ENCODE results near the gene CHRNA5.

The CHRNA5 gene

DNA sequence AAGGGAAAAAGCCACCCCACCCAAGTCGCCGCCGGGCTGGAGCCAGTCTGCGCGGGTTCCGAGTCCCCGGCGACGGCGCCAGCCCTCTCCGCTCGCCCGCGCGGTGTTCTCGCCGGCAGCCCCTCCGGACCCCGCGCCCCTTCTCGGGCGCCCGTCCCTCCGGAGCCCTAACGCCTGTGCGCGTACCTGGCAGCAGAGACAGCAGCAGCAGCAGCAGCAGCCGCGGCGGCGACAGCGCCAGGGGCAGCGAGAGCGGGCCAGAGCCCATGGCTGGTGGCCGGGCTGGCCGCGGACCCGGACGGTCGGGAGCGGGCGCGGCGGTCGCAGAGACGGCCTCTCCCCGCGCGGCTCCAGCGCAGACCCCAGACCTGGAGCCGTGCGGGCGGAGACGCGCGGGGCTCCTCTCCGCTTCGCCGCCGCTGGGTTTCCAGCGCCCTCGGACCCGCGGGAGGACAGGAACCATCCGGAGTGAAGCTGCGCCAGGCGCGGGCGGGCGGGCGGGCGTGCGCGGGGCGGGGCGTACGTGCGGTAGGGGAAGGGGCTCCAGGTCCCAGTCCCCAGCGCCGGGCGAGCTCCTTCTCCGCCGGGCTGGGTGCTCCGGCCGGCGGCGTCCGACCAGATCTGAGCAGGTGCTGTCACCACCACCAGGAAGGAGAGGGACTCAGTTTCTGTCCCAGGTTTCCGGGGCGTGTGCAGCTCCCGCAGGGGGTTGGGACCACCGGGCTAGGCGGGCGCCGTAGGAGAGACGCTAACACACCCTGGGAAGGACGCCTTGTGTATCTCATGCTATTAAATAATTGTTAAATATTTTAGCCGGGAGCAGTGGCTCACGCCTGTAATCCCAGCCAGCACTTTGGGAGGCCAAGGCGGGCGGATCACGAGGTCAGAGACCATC, 55.5 kb downstream of the CHRNA5 start, which contains the start of gene CHRNA3:
TSS of gene CHRNA3 (minus strand) at position 470 of the 895 bp plus-strand sequence. CDS start at position 268, 202 bp downstream.
- no peak for DNase-seq

DNA sequence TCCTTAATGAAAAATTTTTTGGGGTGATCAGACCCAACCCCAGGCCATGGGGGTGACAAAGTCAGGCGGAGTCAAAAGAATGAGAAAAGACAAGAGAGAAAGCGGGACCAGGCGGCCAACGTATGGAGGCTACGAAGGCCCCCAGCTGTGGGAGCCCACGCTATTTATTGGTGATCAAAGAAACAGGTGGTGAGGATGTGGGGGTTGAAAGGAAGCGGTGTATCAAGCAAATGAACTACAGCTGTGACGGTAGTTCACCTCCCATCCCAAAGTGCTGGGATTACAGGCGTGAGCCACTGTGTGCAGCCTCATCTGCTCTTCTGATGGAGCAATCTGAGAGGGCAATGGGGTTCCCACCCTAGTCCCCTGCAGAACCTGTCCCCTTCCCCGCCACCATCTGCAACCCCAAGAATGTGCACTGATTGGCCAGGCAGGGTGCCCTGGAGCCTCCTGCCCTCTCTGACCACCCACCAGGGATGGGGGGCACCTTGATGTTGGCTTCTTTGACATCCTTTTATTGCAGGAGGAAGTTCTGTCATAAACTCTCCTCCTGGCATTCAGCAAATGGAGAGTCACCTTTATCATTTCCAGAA, 56.6 kb downstream of the CHRNA5 start:
- DNase-seq = no peak

- DNase-seq = no peak
Measured at GRCh38 chr15:78623786-78624497, 58.6 kb downstream of the CHRNA5 start.

GRCh38 chr15:78624651-78625590, 59.6 kb downstream of the CHRNA5 start:
- DNase-seq = no peak

- DNase-seq = no peak
Measured at GRCh38 chr15:78625606-78626280, 60.4 kb downstream of the CHRNA5 start.

GRCh38 chr15:78626381-78626995, 61.2 kb downstream of the CHRNA5 start:
- DNase-seq = no peak

- no peak for DNase-seq
Measured at GRCh38 chr15:78627348-78627747, 62.0 kb downstream of the CHRNA5 start.

- no peak for DNase-seq
Measured at GRCh38 chr15:78628227-78628626, 62.9 kb downstream of the CHRNA5 start.

DNA sequence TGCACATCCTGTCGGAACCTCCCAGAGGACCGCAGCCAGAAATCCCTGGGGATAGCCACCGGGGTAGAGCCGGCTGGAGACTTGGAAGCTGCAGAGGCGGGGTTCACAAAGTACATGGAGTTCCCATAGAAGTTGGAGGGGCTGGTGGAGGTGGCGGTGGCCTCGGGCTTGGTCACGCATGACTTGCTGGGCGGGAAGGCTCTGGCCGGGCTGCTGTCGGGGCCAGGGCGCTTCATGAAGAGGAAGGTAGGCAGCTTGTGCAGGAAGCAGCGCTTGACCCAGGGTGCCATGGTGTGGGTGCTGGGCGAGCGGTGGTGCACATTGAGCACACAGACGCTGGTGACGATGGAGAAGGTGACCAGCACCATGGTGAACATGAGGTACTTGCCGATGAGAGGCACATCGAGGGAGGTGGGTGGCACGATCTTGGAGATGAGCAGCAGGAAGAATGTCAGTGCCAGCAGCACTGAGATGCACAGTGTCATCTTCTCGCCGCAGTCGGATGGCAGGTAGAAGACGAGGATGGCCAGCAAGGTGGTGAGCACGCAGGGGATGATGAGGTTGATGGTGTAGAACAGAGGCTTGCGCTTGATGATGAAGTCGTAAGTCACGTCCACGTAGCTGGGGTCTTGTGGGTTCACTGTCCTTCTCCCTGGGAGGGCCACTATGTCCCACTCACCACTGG, 63.9 kb downstream of the CHRNA5 start:
- DNase-seq = no peak

DNA sequence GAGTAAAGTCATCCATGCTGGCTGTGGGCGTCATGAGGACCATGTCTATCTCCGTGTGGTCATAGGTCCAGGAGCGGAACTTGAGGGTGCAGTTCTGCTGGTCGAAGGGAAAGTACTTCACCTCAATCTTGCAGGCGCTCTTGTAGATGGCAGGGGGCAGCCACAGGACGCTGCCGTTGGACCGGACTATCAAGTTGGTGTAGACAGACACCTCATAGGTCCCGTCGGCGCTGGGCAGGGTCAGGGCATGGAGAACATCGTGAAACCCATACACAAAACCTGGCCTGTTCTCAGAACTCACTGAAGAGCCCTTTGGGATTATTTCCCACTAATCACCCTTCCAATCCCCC, 64.4 kb downstream of the CHRNA5 start:
- no peak for DNase-seq

DNA sequence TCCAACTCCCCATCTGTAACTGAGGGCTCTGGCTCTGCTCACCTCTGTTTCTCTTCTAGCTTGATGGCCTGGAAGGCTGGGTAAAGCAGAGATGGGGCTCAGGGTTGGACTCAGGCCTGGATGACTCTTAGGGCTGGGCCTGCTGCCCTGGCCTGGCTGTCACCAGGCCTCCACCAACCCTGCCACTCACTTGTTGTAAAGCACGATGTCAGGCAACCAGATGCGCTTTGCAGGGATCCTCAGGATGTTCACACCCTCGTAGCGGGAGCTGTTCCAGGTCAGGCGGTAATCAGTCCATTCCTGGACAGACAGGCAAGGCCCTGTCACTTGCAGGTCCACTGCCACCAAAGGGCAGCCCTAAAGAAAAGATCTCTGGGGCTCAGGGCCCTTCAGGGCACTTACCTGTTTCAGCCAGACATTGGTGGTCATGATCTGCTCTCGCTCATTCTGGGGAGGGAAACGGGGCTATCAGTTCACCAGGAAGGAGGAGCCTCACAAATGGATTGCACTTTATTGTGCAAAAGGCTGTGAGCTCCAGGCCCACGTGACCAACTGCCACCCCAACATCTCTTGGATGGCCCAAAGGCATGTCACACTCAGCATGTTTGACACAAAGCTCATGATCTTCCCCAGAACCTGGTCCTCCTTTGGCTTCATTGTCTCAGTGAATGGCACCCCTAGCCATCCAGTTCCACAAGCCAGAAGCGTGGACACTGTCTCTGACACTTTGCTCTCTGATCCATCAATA, 65.7 kb downstream of the CHRNA5 start:
- no peak for DNase-seq

DNA sequence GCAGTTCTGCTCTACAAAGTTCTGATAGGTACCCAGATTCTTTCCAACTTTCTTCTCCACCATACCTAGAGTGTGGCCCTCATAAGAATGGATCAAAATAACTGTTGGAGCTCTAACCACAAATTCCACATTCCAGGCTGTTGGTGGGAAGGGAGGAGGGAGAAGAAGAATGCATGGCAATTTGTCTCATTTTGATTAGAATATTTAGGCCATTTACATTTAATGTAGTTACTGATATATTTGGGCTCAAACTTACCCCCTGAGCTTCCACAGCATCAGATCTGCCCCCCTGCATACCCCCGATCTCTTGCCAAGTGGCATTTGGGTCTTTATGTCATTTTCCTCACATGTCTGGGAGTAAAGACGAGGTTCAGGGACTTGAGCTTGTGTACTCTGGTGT, 68.0 kb downstream of the CHRNA5 start:
- no peak for DNase-seq

DNA sequence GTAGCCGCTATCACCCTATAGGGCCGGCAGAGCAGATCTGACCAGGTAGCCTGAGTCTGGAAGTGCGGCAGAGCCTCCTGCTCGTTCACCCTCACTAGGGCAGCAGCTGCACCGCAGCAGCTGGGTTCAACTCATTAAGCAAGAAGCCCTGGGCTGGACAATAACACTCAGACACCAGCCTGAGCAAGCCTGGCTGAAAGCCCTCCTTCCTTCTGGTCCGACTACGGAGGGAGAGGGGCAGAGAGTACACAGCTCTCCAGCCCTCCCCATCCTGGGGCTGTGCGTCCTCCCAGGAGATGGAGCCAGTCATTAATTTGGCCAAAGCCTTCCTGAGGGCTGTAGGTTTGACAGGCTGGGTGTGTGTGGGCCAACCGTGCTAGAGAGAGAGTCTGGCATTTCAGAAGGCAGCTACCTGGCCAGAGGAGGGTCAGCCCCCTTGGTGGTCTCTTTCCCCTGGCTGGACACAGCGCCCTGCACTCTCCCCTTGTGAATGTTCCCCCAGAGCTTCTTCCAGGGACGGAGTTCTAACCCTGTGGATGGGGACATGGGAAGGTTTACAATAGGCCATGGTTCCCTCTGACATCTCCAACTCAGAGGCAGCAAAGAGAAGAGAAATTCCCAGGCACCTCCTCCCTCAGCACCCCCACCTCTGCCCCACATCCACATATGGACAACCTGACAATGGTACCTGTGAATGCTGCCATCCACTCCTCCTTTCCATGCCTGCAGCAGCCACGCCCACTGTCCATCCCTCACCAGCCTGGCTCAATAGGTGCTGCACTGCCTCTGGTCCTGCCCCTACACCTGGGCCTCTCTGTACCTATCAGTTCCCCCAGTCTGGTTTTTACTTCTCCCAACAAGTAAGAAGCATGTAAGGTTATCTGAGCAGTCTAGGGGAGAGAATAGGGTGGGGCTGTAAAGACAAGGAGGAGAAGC, 69.2 kb downstream of the CHRNA5 start:
- no peak for DNase-seq

DNA sequence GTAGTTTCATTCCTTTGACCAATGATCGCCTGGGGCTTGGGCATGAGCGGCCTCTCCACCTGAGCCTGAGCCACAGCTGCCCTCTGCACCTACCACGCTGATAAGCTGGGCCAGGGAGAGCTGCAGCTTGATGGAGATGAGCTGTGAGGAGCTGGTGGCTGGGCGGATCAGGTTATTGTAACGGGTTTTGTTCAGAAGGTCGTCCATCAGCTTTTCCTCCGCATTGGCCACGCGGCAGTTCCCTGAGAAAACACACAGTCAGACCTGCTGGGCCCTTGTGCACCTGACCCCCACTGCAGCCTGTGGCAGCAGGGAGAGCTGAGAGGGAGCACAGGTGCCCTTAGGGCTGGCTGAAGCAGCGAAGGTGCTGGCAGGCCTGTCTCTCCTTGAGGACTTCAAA, 70.0 kb downstream of the CHRNA5 start:
- no peak for DNase-seq

DNA sequence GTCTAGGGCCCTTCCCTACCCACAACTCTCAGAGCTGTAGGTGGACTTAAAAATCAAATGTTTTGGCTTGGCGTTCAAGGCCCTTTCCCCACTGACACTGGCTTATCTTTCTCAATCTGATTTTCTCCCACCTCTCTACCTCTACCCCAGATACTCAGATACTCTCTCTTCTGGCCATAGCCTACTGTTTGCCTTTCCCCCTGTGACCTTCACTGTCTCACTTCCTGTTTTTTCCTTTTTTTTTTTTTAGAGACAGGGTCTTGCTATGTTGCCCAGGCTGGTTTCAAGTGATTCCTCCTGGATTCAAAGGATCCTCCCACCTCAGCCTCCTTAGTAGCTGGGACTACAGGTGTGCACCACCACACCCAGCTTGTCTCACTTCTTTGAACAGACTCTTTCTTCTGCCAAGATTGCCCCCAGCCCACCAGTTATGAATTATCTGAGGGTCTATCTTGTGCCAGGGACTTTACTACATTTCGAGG, 71.1 kb downstream of the CHRNA5 start:
- DNase-seq = no peak

- no peak for DNase-seq
Measured at GRCh38 chr15:78637776-78638435, 72.6 kb downstream of the CHRNA5 start.

DNA sequence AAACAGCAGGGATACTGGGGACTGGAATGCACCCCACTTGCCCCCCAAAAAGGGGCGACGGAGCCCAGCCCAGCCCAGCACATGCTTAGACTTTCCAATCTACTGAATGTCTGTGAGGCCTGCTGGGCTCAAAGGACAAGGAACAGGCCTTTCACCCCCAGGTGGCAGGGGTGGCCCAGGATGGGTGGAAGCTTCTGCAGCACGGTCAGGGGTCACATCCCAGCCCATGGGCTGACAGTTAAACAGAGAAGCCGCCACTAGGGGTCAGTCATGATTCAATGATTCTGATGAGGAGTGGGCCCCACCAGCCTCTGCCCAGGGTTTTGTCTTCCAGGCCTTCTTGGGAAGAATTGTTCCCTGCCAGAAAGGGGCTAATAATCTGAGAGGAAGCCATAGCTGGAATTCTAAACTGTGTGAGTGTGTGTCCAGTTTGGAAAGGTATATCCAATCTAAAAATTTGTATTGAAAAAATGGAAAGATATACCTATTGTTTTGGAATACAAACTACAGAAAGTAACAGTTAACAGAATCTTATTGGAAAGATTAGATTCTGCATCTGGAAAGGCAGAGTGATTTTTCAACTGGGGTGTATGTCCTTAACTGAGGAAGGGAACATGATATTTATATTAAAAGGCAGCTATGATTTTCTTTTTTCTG, 73.5 kb downstream of the CHRNA5 start:
- DNase-seq = peak; percentile 37
